Chondrocyte (in vitro differentiated cells): ENCODE results near the gene SFXN5. TPM values are rescaled to one million over a fixed set of nuclear protein-coding genes. Genes with fewer than 3 reads are reported as not detected.

Source experiments
- DNase-seq: peaks from one replicate; pipeline ENCODE4 v3.0.0; 2021; ENCODE audit warnings: mixed read lengths, low spot score
- H3K27ac Mint-ChIP-seq: one replicate; pipeline ENCODE4 v1.8.0; 2021; ENCODE audit warnings: mild to moderate bottlenecking, moderate library complexity, mixed read lengths; ENCODE audit not compliant: unreplicated experiment
- H3K27me3 Mint-ChIP-seq: 2 replicates; pipeline ENCODE4 v1.8.0; 2021; ENCODE audit warnings: low read depth, mixed read lengths
- H3K36me3 Mint-ChIP-seq: 2 replicates; pipeline ENCODE4 v1.8.0; 2021; ENCODE audit warnings: low read depth, mixed read lengths
- H3K4me1 Mint-ChIP-seq: 2 replicates; pipeline ENCODE4 v1.8.0; 2021; ENCODE audit warnings: low read depth, mild to moderate bottlenecking, mixed read lengths
- H3K4me3 Mint-ChIP-seq: one replicate; pipeline ENCODE4 v1.8.0; 2021; ENCODE audit warnings: mild to moderate bottlenecking, moderate library complexity, mixed read lengths; ENCODE audit not compliant: unreplicated experiment
- H3K9me3 Mint-ChIP-seq: 2 replicates; pipeline ENCODE4 v1.8.0; 2021; ENCODE audit warnings: low read depth, mixed read lengths
- total RNA-seq: library from RNA; stranded (reverse); gene quantifications from 3 replicates; pipeline ENCODE4 v1.2.1, GENCODE V29; 2021
- TF ChIP-seq, protein P1 (sequence below): fragments of 200-600 bp; sonication (generic); IDR thresholded peaks from 2 replicates; pipeline ENCODE4 v1.5.0; 2021; ENCODE audit warnings: antibody characterized with exemption, mild to moderate bottlenecking, moderate library complexity

SFXN5 gene
- total RNA-seq, 1 donor from 2014 or later: 10.6 TPM

- Mint-ChIP-seq H3K27ac (no peak overlapping the region), H3K36me3 (peaks cover 14% of the 10 kb centered on the region), H3K27me3 (no peaks in the 10 kb centered on the region), H3K9me3 (no peaks in the 10 kb centered on the region), H3K4me1 (peaks cover 6% of the 10 kb centered on the region), H3K4me3 (no peak overlapping the region)
- DNase-seq: peak; percentile 40
- TF ChIP-seq, protein P1, sequence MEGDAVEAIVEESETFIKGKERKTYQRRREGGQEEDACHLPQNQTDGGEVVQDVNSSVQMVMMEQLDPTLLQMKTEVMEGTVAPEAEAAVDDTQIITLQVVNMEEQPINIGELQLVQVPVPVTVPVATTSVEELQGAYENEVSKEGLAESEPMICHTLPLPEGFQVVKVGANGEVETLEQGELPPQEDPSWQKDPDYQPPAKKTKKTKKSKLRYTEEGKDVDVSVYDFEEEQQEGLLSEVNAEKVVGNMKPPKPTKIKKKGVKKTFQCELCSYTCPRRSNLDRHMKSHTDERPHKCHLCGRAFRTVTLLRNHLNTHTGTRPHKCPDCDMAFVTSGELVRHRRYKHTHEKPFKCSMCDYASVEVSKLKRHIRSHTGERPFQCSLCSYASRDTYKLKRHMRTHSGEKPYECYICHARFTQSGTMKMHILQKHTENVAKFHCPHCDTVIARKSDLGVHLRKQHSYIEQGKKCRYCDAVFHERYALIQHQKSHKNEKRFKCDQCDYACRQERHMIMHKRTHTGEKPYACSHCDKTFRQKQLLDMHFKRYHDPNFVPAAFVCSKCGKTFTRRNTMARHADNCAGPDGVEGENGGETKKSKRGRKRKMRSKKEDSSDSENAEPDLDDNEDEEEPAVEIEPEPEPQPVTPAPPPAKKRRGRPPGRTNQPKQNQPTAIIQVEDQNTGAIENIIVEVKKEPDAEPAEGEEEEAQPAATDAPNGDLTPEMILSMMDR: no peak
Observed at GRCh38 chr2:73004889-73005596, 66.5 kb downstream of the SFXN5 start.

GRCh38 chr2:73004466-73004865 lies 67.0 kb downstream of the SFXN5 start:
- peak; percentile 42 for DNase-seq
- Mint-ChIP-seq H3K27ac (no peak overlapping the region), H3K4me1 (peaks cover 6% of the 10 kb centered on the region), H3K36me3 (peaks cover 14% of the 10 kb centered on the region), H3K4me3 (no peak overlapping the region), H3K27me3 (no peaks in the 10 kb centered on the region), H3K9me3 (no peaks in the 10 kb centered on the region)
- TF ChIP-seq, protein P1: no peak

DNA sequence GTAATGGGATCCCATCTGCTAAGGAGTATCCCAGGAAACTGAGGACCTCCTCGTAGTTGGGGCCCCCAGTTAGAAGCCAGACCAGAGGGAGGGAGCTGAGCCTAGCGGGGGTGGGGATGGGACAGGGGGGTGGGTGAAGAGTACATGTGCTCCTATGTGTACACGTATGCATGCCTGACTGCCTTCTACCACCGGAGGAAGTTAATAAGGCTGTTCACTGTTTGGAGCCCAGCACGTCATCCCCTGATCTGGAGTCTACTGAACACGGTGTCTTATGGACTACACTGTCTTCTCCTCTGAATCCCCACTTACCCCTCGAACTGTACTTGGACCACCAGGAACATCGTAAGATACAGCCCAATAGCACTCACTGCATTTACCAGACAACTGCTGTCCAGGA lies 68.5 kb downstream of the SFXN5 start:
- peaks cover 11% of the 10 kb centered on the region for H3K36me3 Mint-ChIP-seq
- no peak overlapping the region for H3K27ac Mint-ChIP-seq
- DNase-seq: no peak
- TF ChIP-seq, protein P1: no peak
- H3K9me3 Mint-ChIP-seq: no peaks in the 10 kb centered on the region
- H3K27me3 Mint-ChIP-seq: no peaks in the 10 kb centered on the region
- H3K4me3 Mint-ChIP-seq: no peak overlapping the region
- peaks cover 6% of the 10 kb centered on the region for H3K4me1 Mint-ChIP-seq

DNA sequence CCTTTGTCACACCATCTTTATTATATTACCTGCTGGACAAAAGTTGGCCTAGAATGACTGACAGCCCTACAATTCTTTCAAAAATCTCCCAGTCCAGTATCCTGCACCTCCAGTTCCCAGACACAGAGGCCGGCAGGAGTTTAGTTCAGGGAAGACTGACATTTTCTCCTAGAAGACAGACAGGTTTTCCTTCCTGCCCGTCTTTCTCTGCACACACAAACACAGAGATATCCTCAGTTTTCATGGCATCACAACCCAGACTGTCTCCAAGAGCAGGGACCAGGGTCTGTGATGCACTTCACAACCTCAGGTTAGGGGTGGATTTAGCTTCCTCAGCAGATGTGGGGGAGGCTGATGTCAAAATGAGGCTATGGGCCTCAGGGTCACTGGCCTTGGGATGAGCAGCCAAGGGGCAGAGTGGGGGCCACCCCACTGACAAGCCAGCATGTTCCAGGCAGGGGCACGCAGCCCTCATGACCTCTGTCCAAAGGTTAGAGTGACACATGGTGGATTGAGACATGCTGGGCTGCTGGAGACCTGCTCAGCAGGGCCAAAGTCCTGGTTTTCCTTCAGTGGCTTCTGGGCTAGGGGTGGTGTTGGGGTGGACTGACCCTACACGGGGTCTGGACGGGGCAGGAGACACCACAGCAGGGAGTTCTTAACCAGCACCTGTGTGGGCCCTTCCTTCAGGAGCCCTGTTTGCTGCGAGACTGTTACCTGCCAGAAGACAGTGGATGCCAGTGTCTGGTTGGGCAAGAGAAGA lies 70.5 kb downstream of the SFXN5 start:
- Mint-ChIP-seq H3K27ac (no peak overlapping the region), H3K4me3 (no peak overlapping the region), H3K4me1 (peaks cover 5% of the 10 kb centered on the region), H3K27me3 (no peaks in the 10 kb centered on the region), H3K9me3 (no peaks in the 10 kb centered on the region), H3K36me3 (peaks cover 7% of the 10 kb centered on the region)
- DNase-seq: peak; percentile 85
- TF ChIP-seq, protein P1: no peak
